PC-3 (cell line): ENCODE data around the gene SERTAD3. TPM values are rescaled to one million over a fixed set of nuclear protein-coding genes. Genes with fewer than 3 reads are reported as not detected.

ENCODE experiments used
- ATAC-seq: fragments of 200-7000 bp; cut with Tn5 transposase; 2 replicates; pipeline ENCODE4 v1.9.1; 2020; ENCODE audit warnings: mild to moderate bottlenecking, moderate library complexity
- BruUV-seq: library from RNA; stranded (reverse); fragments of 400-500 nt; replicated peaks from 2 replicates; lab custom pipeline; 2021; lab: Mats Ljungman, UMichigan
- CTCF ChIA-PET: fragments of 300-600 bp; sonication (Branson Sonifier 250); formaldehyde crosslinking; loops from one replicate; lab custom pipeline; 2022; ENCODE audit warnings: antibody characterized with exemption; lab: Charles Lee
- POLR2A ChIA-PET: fragments of 300-600 bp; sonication (Branson Sonifier 250); formaldehyde crosslinking; loops from one replicate; lab custom pipeline; 2022; ENCODE audit warnings: antibody characterized with exemption; ENCODE audit not compliant: unreplicated experiment; lab: Charles Lee
- DNase-seq: peaks from one replicate; pipeline ENCODE4 v3.0.0-alpha.2; 2015
- H2AFZ ChIP-seq: fragments of 300-600 bp; sonication (generic); 2 replicates; pipeline ENCODE4 v1.6.0; 2016; ENCODE audit warnings: antibody characterized with exemption, low read length
- H3F3A ChIP-seq: fragments of 300-600 bp; sonication (generic); one replicate; pipeline ENCODE4 v1.6.0; 2017; ENCODE audit warnings: antibody characterized with exemption, low read length, control low read depth, mild to moderate bottlenecking; ENCODE audit not compliant: unreplicated experiment
- H3K27ac ChIP-seq: fragments of 300-600 bp; sonication (generic); 2 replicates; pipeline ENCODE4 v1.5.1; 2016; ENCODE audit warnings: mild to moderate bottlenecking, low read length
- H3K27me3 ChIP-seq: fragments of 300-600 bp; sonication (generic); 2 replicates; pipeline ENCODE4 v1.6.1; 2016; ENCODE audit warnings: low read length, mixed read lengths
- H3K36me3 ChIP-seq: fragments of 300-600 bp; sonication (generic); 2 replicates; pipeline ENCODE4 v1.6.1; 2016; ENCODE audit warnings: low read depth, mixed run types, low read length, mixed read lengths
- H3K4me1 ChIP-seq: fragments of 300-600 bp; sonication (generic); 2 replicates; pipeline ENCODE4 v1.5.1; 2016; ENCODE audit warnings: low read length; ENCODE audit not compliant: insufficient read depth
- H3K4me2 ChIP-seq: fragments of 300-600 bp; sonication (generic); 2 replicates; pipeline ENCODE4 v1.6.0; 2016; ENCODE audit warnings: low read length
- H3K4me3 ChIP-seq: fragments of 300-600 bp; sonication (generic); 2 replicates; pipeline ENCODE4 v1.5.1; 2016; ENCODE audit warnings: mild to moderate bottlenecking, low read length, mixed read lengths
- H3K79me2 ChIP-seq: fragments of 300-600 bp; sonication (generic); 2 replicates; pipeline ENCODE4 v1.6.1; 2017; ENCODE audit warnings: low read length, mixed read lengths
- H3K9ac ChIP-seq: fragments of 300-600 bp; sonication (generic); 2 replicates; pipeline ENCODE4 v1.6.0; 2016; ENCODE audit warnings: mild to moderate bottlenecking, low read length
- H3K9me2 ChIP-seq: fragments of 300-600 bp; sonication (generic); replicated peaks from 2 replicates; pipeline ENCODE4 v1.6.1; 2016; ENCODE audit warnings: mixed run types, low read length, mixed read lengths
- H3K9me3 ChIP-seq: fragments of 300-600 bp; sonication (generic); 2 replicates; pipeline ENCODE4 v1.6.1; 2016; ENCODE audit warnings: low read length, mixed read lengths
- H4K20me1 ChIP-seq: fragments of 300-600 bp; sonication (generic); 2 replicates; pipeline ENCODE4 v1.6.1; 2016; ENCODE audit warnings: low read length, mixed read lengths
- CTCF ChIP-seq: fragments of 300-600 bp; sonication (generic); conservative IDR thresholded peaks from 2 replicates; pipeline ENCODE4 v1.5.1; 2017; ENCODE audit warnings: antibody characterized with exemption, low read depth, mild to moderate bottlenecking, low read length
- EZH2 ChIP-seq: fragments of 300-600 bp; sonication (generic); IDR thresholded peaks from one replicate; pipeline ENCODE4 v1.6.1; 2017; ENCODE audit warnings: antibody characterized with exemption, mild to moderate bottlenecking, low read length; ENCODE audit not compliant: unreplicated experiment
- EZH2phosphoT487 ChIP-seq: fragments of 300-600 bp; sonication (generic); IDR thresholded peaks from 2 replicates; pipeline ENCODE4 v1.6.1; 2018; ENCODE audit warnings: mild to moderate bottlenecking, antibody characterized with exemption, low read length, borderline replicate concordance
- intact Hi-C: fragments of 100-400 bp; cut with micrococcal nuclease; formaldehyde crosslinking; loops from 2 replicates; pipeline ENCODE4 v1.9.0; 2023
- total RNA-seq: library from RNA; depleted of rRNA; stranded (reverse); fragments of >200 nt; gene quantifications from 2 replicates; pipeline ENCODE4 v1.2.3, GENCODE V29; 2014

SERTAD3 gene
- total RNA-seq, 1 experiment from 2014 or later: 7.9 TPM

GRCh38 chr19:40425450-40426287 lies 18.5 kb downstream of the SERTAD3 start, which contains the start of gene SERTAD1:
Gene SERTAD1, minus strand, starts transcription at chr19:40425992. Its CDS starts 2,446 bp downstream, at chr19:40423546.
- H3F3A ChIP-seq: no peaks in the 10 kb centered on the region
- TF ChIP-seq CTCF: peak; percentile 62
- no peak for TF ChIP-seq EZH2
- H3K4me2 ChIP-seq: peak within 1 kb of the TSS; percentile 98
- H3K9me2 ChIP-seq: no peaks in the 10 kb centered on the region
- H3K79me2 ChIP-seq: peaks cover 33% of the 10 kb centered on the region
- H3K4me1 ChIP-seq: peaks cover 12% of the 10 kb centered on the region
- intact Hi-C loops: no loop called here
- no peaks in the 10 kb centered on the region for H3K9me3 ChIP-seq
- BruUV-seq: TSS peak; percentile 62
- peak; percentile 77 for ATAC-seq
- DNase-seq: peak; percentile 96
- peak within 1 kb of the TSS; percentile 64 for H3K27ac ChIP-seq
- CTCF ChIA-PET: no interaction called here
- peak within 1 kb of the TSS; percentile 83 for H3K9ac ChIP-seq
- no peaks in the 10 kb centered on the region for H4K20me1 ChIP-seq
- no peaks in the 10 kb centered on the region for H3K27me3 ChIP-seq
- H3K4me3 ChIP-seq: peak within 1 kb of the TSS; percentile 97
- peaks cover 8% of the 10 kb centered on the region; the same call in 1 of the 2 replicates for H3K36me3 ChIP-seq
- peak within 1 kb of the TSS; percentile 97 for H2AFZ ChIP-seq
- POLR2A ChIA-PET: interaction anchor here (0.6 to 0.7 kb wide), 5 partner anchors 17 to 455 kb away, joined by 3 to 13 read pairs (median 3); no protein-coding TSS in a partner anchor

- CTCF ChIA-PET: no interaction called here
- TF ChIP-seq EZH2phosphoT487 (no peak), CTCF (no peak), EZH2 (no peak)
- Histone ChIP-seq H4K20me1 (no peaks in the 10 kb centered on the region), H3K36me3 (peaks cover 8% of the 10 kb centered on the region; the same call in 1 of the 2 replicates), H3K4me2 (peak overlapping the region; percentile 94), H2AFZ (peak overlapping the region; percentile 65), H3K9me3 (no peaks in the 10 kb centered on the region), H3K27ac (peak overlapping the region; percentile 64), H3K9me2 (no peaks in the 10 kb centered on the region), H3K79me2 (peaks cover 33% of the 10 kb centered on the region), H3K4me1 (peaks cover 12% of the 10 kb centered on the region), H3K4me3 (peak overlapping the region; percentile 97), H3K9ac (peak overlapping the region; percentile 83), H3F3A (no peaks in the 10 kb centered on the region), H3K27me3 (no peaks in the 10 kb centered on the region)
- ATAC-seq: no peak
- intact Hi-C loops: loop anchor here (5.0 kb wide), 1 partner anchor 78 kb away; the partner anchor contains the start of genes C19orf47 and PLD3
- POLR2A ChIA-PET: interaction anchor here (0.6 kb wide), 1 partner anchor 20 kb away, joined by 3 read pairs; no protein-coding TSS in a partner anchor
- no peak for DNase-seq
- BruUV-seq: no TSS peak
These were observed 19.3 kb downstream of the SERTAD3 start for GRCh38 chr19:40424637-40425449.
